Vagina (tissue), 2 donors: ENCODE measurements around the gene ZIC1.

ENCODE experiments used
- POLR2A ChIP-seq, 2 donors: fragments of 450-650 bp; IDR thresholded peaks; one replicate each; pipeline ENCODE4 v1.6.1; 2017; ENCODE audit warnings: antibody characterized with exemption in 2 of 2, mild to moderate bottlenecking in 2 of 2, moderate library complexity in 2 of 2
- POLR2AphosphoS5 ChIP-seq, 2 donors: sonication (generic); formaldehyde crosslinking; IDR thresholded peaks; one replicate each; pipeline ENCODE4 v1.9.0; 2017; ENCODE audit warnings: antibody characterized with exemption in 2 of 2, mild to moderate bottlenecking in 2 of 2, low read depth in 1 of 2; ENCODE audit not compliant: insufficient read depth in 1 of 2
- TF ChIP-seq, protein P1 (sequence below), 3 experiments: fragments of 450-650 bp in 2 of 3; fragments of 200-600 bp in 1 of 3; sonication (generic) in 1 of 3; IDR thresholded peaks; one replicate each; pipeline ENCODE4 v1.5.1; 2017 to 2019; ENCODE audit warnings: antibody characterized with exemption in 3 of 3, mild to moderate bottlenecking in 2 of 3, moderate library complexity in 2 of 3

DNA sequence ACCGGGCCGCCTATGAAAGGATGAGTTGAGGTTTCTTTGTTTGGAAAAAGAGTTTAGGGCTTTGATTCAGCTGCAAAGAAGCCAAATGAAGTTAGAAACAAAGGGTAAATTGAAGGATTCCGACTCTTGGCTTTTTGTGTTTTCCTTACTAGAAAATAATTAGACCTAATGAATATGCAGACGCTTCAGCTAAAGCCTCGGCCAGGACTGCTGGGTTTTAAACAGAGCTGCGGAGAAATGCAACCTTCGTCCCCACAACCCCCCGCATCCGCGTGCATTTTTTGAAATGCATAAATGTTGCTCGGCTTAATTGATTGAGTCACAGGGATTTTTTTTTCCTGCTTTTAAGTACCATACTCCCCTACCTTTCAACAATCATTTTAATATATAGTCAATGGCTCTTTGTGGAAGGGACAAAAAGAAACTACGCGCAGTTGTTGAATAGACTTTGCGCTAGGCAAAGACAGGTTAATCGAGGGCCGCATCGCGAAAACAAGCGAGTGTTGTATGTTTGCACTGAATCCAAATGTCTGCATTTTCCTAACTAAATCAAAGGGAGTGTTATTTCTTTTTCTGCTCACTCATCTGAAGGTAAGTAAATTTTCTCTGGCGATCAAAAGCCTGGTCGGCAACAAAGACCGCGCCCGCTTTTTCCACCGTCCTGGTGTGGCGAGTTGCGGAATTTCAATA lies 1.5 kb upstream of the ZIC1 start:
- TF ChIP-seq, protein P1, sequence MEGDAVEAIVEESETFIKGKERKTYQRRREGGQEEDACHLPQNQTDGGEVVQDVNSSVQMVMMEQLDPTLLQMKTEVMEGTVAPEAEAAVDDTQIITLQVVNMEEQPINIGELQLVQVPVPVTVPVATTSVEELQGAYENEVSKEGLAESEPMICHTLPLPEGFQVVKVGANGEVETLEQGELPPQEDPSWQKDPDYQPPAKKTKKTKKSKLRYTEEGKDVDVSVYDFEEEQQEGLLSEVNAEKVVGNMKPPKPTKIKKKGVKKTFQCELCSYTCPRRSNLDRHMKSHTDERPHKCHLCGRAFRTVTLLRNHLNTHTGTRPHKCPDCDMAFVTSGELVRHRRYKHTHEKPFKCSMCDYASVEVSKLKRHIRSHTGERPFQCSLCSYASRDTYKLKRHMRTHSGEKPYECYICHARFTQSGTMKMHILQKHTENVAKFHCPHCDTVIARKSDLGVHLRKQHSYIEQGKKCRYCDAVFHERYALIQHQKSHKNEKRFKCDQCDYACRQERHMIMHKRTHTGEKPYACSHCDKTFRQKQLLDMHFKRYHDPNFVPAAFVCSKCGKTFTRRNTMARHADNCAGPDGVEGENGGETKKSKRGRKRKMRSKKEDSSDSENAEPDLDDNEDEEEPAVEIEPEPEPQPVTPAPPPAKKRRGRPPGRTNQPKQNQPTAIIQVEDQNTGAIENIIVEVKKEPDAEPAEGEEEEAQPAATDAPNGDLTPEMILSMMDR (IDR thresholded peaks at IDR 0.05) = no peak
- TF ChIP-seq POLR2A (IDR thresholded peaks at IDR 0.05) (no peak), POLR2AphosphoS5 (IDR thresholded peaks at IDR 0.05; ENCODE audit: insufficient read depth in 1 of 2, low read depth in 1 of 2) (no peak)
